ENCODE results near the gene PARD6A. TPM values are rescaled to one million over a fixed set of nuclear protein-coding genes. Genes with fewer than 3 reads are reported as not detected.

The PARD6A gene
- total RNA-seq, 1 experiment from 2014 or later = 5.6 TPM

- TF ChIP-seq, protein P1, sequence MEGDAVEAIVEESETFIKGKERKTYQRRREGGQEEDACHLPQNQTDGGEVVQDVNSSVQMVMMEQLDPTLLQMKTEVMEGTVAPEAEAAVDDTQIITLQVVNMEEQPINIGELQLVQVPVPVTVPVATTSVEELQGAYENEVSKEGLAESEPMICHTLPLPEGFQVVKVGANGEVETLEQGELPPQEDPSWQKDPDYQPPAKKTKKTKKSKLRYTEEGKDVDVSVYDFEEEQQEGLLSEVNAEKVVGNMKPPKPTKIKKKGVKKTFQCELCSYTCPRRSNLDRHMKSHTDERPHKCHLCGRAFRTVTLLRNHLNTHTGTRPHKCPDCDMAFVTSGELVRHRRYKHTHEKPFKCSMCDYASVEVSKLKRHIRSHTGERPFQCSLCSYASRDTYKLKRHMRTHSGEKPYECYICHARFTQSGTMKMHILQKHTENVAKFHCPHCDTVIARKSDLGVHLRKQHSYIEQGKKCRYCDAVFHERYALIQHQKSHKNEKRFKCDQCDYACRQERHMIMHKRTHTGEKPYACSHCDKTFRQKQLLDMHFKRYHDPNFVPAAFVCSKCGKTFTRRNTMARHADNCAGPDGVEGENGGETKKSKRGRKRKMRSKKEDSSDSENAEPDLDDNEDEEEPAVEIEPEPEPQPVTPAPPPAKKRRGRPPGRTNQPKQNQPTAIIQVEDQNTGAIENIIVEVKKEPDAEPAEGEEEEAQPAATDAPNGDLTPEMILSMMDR (IDR thresholded peaks at IDR 0.05 in 2 of 3, conservative IDR thresholded peaks at IDR 0.05 in 1 of 3; ENCODE audit: borderline replicate concordance in 1 of 3, insufficient read depth in 1 of 3, low read depth in 2 of 3, low read length in 2 of 3) = no peak
- TF ChIP-seq, protein P2, sequence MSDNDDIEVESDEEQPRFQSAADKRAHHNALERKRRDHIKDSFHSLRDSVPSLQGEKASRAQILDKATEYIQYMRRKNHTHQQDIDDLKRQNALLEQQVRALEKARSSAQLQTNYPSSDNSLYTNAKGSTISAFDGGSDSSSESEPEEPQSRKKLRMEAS (IDR thresholded peaks at IDR 0.05) = no peak
- TF ChIP-seq FOSL1 (IDR thresholded peaks at IDR 0.05; ENCODE audit: low read depth) = no peak
- no peak for TF ChIP-seq ZFX (IDR thresholded peaks at IDR 0.05)
- no peak for TF ChIP-seq JUND (IDR thresholded peaks at IDR 0.05)
- no peak for TF ChIP-seq REST (IDR thresholded peaks at IDR 0.05; ENCODE audit: low read depth)
- TF ChIP-seq CEBPB (IDR thresholded peaks at IDR 0.05; ENCODE audit: low read depth) = no peak
- no peak for TF ChIP-seq EZH2phosphoT487 (IDR thresholded peaks at IDR 0.05; ENCODE audit: borderline replicate concordance)
- TF ChIP-seq POLR2AphosphoS5 (IDR thresholded peaks at IDR 0.05; ENCODE audit: low read depth, low read length) = no peak
These were observed 11.5 kb downstream of the PARD6A start (continued) for GRCh38 chr16:67672306-67672705.

Measured in HCT116 (cell line).